Endothelial cell of umbilical vein (primary cell): ENCODE measurements around the gene IMPA2. TPM values are rescaled to one million over a fixed set of nuclear protein-coding genes. Genes with fewer than 3 reads are reported as not detected.

Experiments used
- BruUV-seq: library from RNA; stranded (reverse); fragments of 400-500 nt; replicated peaks from 2 replicates; lab custom pipeline; 2021; lab: Mats Ljungman, UMichigan
- CTCF ChIA-PET: fragments of 300-600, 350-600 bp; sonication (Branson Sonifier 250); formaldehyde crosslinking; loops from one replicate; lab custom pipeline; 2021; ENCODE audit warnings: antibody characterized with exemption, inconsistent platforms; lab: Charles Lee
- POLR2A ChIA-PET: fragments of 300-600, 350-600 bp; sonication (Branson Sonifier 250); formaldehyde crosslinking; loops from one replicate; lab custom pipeline; 2021; ENCODE audit warnings: antibody characterized with exemption, inconsistent platforms; lab: Charles Lee
- DNase-seq: peaks from one replicate; pipeline ENCODE4 v3.0.0-alpha.2; 2011; ENCODE audit warnings: low read depth, low spot score
- FAIRE-seq: peaks from 2 replicates; lab custom pipeline; 2011; peaks lifted over from hg19 to GRCh38; lab: Jason Lieb, UNC
- H2AFZ ChIP-seq: 2 replicates; pipeline ENCODE4 v1.6.0; 2012; ENCODE audit warnings: low read depth, low read length, control low read depth, inconsistent platforms
- H3K27ac ChIP-seq: 2 replicates; pipeline ENCODE4 v1.5.1; 2011; ENCODE audit warnings: low read depth, mild to moderate bottlenecking, control low read depth, low read length, moderate library complexity; ENCODE audit not compliant: insufficient read depth
- H3K27me3 ChIP-seq, 2 experiments: 2 replicates each; pipeline versions ENCODE4 v1.6.0 to v1.6.1; 2011; ENCODE audit warnings: low read length in 2 of 2, mixed read lengths in 1 of 2; ENCODE audit not compliant: control insufficient read depth in 2 of 2, insufficient read depth in 2 of 2
- H3K36me3 ChIP-seq, 2 experiments: 2 replicates in 1 of 2; 3 replicates in 1 of 2; pipeline ENCODE4 v1.5.1; 2011; ENCODE audit warnings: low read length in 2 of 2, mild to moderate bottlenecking in 1 of 2, moderate library complexity in 1 of 2; ENCODE audit not compliant: control insufficient read depth in 2 of 2, insufficient read depth in 2 of 2; ENCODE audit errors: extremely low read depth in 1 of 2
- H3K4me1 ChIP-seq: 3 replicates; pipeline ENCODE4 v1.5.1; 2011; ENCODE audit warnings: mild to moderate bottlenecking, low read length; ENCODE audit not compliant: control insufficient read depth, insufficient read depth; ENCODE audit errors: extremely low read depth
- H3K4me2 ChIP-seq: 2 replicates; pipeline ENCODE4 v1.6.1; 2011; ENCODE audit warnings: low read length, control low read depth, mixed read lengths; ENCODE audit not compliant: insufficient read depth
- H3K4me3 ChIP-seq, 3 experiments: fragments of 200-600 bp in 1 of 3; sonication (generic), shearing (Covaris generic) in 1 of 3; replicated peaks in 1 of 3; 2 replicates each; pipeline ENCODE4 v1.5.1; 2011 to 2016; ENCODE audit warnings: control low read depth in 3 of 3, low read length in 3 of 3, mild to moderate bottlenecking in 2 of 3, inconsistent platforms in 1 of 3, low read depth in 1 of 3, moderate library complexity in 1 of 3; ENCODE audit not compliant: insufficient read depth in 1 of 3
- H3K79me2 ChIP-seq: 2 replicates; pipeline ENCODE4 v1.6.0; 2012; ENCODE audit warnings: low read length, inconsistent platforms; ENCODE audit not compliant: control insufficient read depth, insufficient read depth
- H3K9ac ChIP-seq: replicated peaks from 2 replicates; pipeline ENCODE3; 2011; ENCODE audit warnings: low read length, control low read depth; ENCODE audit not compliant: insufficient read depth; ENCODE audit errors: extremely low read depth
- H3K9me1 ChIP-seq: replicated peaks from 3 replicates; pipeline ENCODE4 v1.6.0; 2011; ENCODE audit warnings: mild to moderate bottlenecking, low read length; ENCODE audit not compliant: control insufficient read depth, insufficient read depth; ENCODE audit errors: extremely low read depth
- H3K9me3 ChIP-seq: replicated peaks from 2 replicates; pipeline ENCODE4 v1.5.1; 2012; ENCODE audit warnings: low read length, inconsistent platforms; ENCODE audit not compliant: control insufficient read depth, insufficient read depth
- H4K20me1 ChIP-seq: replicated peaks from 2 replicates; pipeline ENCODE3; 2011; ENCODE audit warnings: mild to moderate bottlenecking, low read length; ENCODE audit not compliant: control insufficient read depth, insufficient read depth; ENCODE audit errors: extremely low read depth
- CTCF ChIP-seq, 2 donors: IDR thresholded peaks; 1 replicate in 1 of 2; 2 replicates in 1 of 2; pipeline ENCODE4 v1.5.1; 2011; ENCODE audit warnings: low read length in 2 of 2, mild to moderate bottlenecking in 2 of 2, moderate library complexity in 2 of 2, control low read depth in 1 of 2, inconsistent platforms in 1 of 2, low read depth in 1 of 2; ENCODE audit not compliant: insufficient read depth in 1 of 2; ENCODE audit errors: extremely low read depth in 1 of 2
- EZH2 ChIP-seq: IDR thresholded peaks from 2 replicates; pipeline ENCODE4 v1.6.1; 2012; ENCODE audit warnings: borderline replicate concordance, low read depth, mild to moderate bottlenecking, moderate library complexity, low read length, inconsistent platforms; ENCODE audit not compliant: severe bottlenecking
- FOS ChIP-seq: IDR thresholded peaks from 2 replicates; pipeline ENCODE4 v1.6.1; 2011; ENCODE audit warnings: mild to moderate bottlenecking, low read length, moderate library complexity, borderline replicate concordance; ENCODE audit not compliant: insufficient read depth
- GATA2 ChIP-seq: IDR thresholded peaks from 2 replicates; pipeline ENCODE4 v1.7.0; 2011; ENCODE audit warnings: low read depth, mild to moderate bottlenecking, moderate library complexity, mixed read lengths, low read length; ENCODE audit not compliant: insufficient read length, insufficient read depth
- JUN ChIP-seq: IDR thresholded peaks from 2 replicates; pipeline ENCODE4 v1.6.1; 2011; ENCODE audit warnings: borderline replicate concordance, low read depth; ENCODE audit not compliant: insufficient read length, insufficient read depth
- MAX ChIP-seq: IDR thresholded peaks from 2 replicates; pipeline ENCODE4 v1.6.1; 2011; ENCODE audit not compliant: insufficient read depth, insufficient read length
- MYC ChIP-seq: IDR thresholded peaks from one replicate; pipeline ENCODE4 v1.6.1; 2011; ENCODE audit warnings: mild to moderate bottlenecking, low read depth, low read length
- POLR2A ChIP-seq: IDR thresholded peaks from 2 replicates; pipeline ENCODE4 v1.6.1; 2012; ENCODE audit warnings: low read depth, mild to moderate bottlenecking, control low read depth, low read length
- POLR2AphosphoS5 ChIP-seq: IDR thresholded peaks from 2 replicates; pipeline ENCODE4 v1.6.1; 2012; ENCODE audit warnings: low read depth, mild to moderate bottlenecking, control low read depth, low read length, moderate library complexity; ENCODE audit not compliant: insufficient read depth
- dilution Hi-C: fragments of 300-500 bp; cut with MboI; formaldehyde crosslinking; loops from one replicate; pipeline ENCODE4 v1.15.0; 2019; ENCODE audit warnings: low sequenced_read_pairs; ENCODE audit not compliant: extremely low pct_ligation_motif_present
- intact Hi-C: fragments of 100-400 bp; cut with micrococcal nuclease; formaldehyde crosslinking; loops from one replicate; pipeline ENCODE4 v1.10.0; 2022
- polyA plus RNA-seq, 4 experiments: library from polyadenylated mRNA; depleted of rRNA in 3 of 4; stranded (reverse) in 3 of 4; unstranded in 1 of 4; fragments of >200 nt; gene quantifications; 2 replicates each; pipeline versions ENCODE4 v1.2.1 to v1.2.3, GENCODE V29; 2011 to 2012; ENCODE audit warnings: missing spikeins in 1 of 4
- total RNA-seq: library from RNA; stranded (reverse); gene quantifications from 2 replicates; pipeline ENCODE4 v1.2.3, GENCODE V29; 2021

Gene IMPA2
- total and polyA plus RNA-seq, 2 donors (not counting 3 experiments of a cell fraction or from before 2014, with no cell fraction given): 6.1 to 8.0 TPM

GRCh38 chr18:11997466-11997865, 16.2 kb downstream of the IMPA2 start:
- intact Hi-C loops: loop anchor here (5.0 kb wide), 1 partner anchor 145 kb away; the partner anchor contains the start of gene CHMP1B
- ChIA-PET POLR2A (no interaction called here), CTCF (interaction anchor here (1.0 to 10.9 kb wide), 6 partner anchors 7 to 262 kb away, joined by 3 to 717 read pairs (median 58); partner anchors contain the start of gene IMPA2)
- no peak for TF ChIP-seq CTCF (IDR thresholded peaks at IDR 0.05; ENCODE audit: extremely low read depth in 1 of 2, insufficient read depth in 1 of 2, low read depth in 1 of 2, low read length in 2 of 2)
- no peak for TF ChIP-seq POLR2AphosphoS5
- no peak for TF ChIP-seq POLR2A
- no peak for TF ChIP-seq EZH2
- peaks cover 6% of the 10 kb centered on the region for H3K4me1 ChIP-seq
- no peak for FAIRE-seq
- DNase-seq: no peak
- H3K79me2 ChIP-seq: no peaks in the 10 kb centered on the region
- no peaks in the 10 kb centered on the region for H3K27me3 ChIP-seq
- no peaks in the 10 kb centered on the region for H3K9me1 ChIP-seq
- H2AFZ ChIP-seq: no peak overlapping the region
- no peak overlapping the region for H3K4me3 ChIP-seq
- H3K27ac ChIP-seq: no peak overlapping the region
- H4K20me1 ChIP-seq: no peaks in the 10 kb centered on the region
- H3K36me3 ChIP-seq: no peaks in the 10 kb centered on the region
- no peaks in the 10 kb centered on the region for H3K9me3 ChIP-seq
- H3K9ac ChIP-seq: no peak overlapping the region
- BruUV-seq: no TSS peak
- H3K4me2 ChIP-seq: no peak overlapping the region
- dilution Hi-C loops: no loop called here

GRCh38 chr18:11998193-11998592, 16.9 kb downstream of the IMPA2 start:
- H3K79me2 ChIP-seq: no peaks in the 10 kb centered on the region
- H3K27ac ChIP-seq: no peak overlapping the region
- no peaks in the 10 kb centered on the region for H3K27me3 ChIP-seq
- dilution Hi-C loops (no loop called here), intact Hi-C loops (loop anchor here (5.0 kb wide), 1 partner anchor 146 kb away; the partner anchor contains the start of gene CHMP1B)
- H4K20me1 ChIP-seq: no peaks in the 10 kb centered on the region
- DNase-seq (no peak), FAIRE-seq (no peak)
- H3K36me3 ChIP-seq: no peaks in the 10 kb centered on the region
- no peaks in the 10 kb centered on the region for H3K9me3 ChIP-seq
- CTCF ChIA-PET: interaction anchor here (1.0 to 10.9 kb wide), 5 partner anchors 16 to 263 kb away, joined by 3 to 717 read pairs (median 72); partner anchors contain the start of gene IMPA2
- H3K9ac ChIP-seq: no peak overlapping the region
- no peak overlapping the region for H2AFZ ChIP-seq
- H3K4me3 ChIP-seq: no peak overlapping the region
- POLR2A ChIA-PET: no interaction called here
- no peaks in the 10 kb centered on the region for H3K9me1 ChIP-seq
- H3K4me1 ChIP-seq: peaks cover 6% of the 10 kb centered on the region
- no TSS peak for BruUV-seq
- TF ChIP-seq EZH2 (no peak), MYC (no peak), POLR2A (no peak), GATA2 (no peak), FOS (no peak), CTCF (IDR thresholded peaks at IDR 0.05; ENCODE audit: extremely low read depth in 1 of 2, insufficient read depth in 1 of 2, low read depth in 1 of 2, low read length in 2 of 2) (no peak), MAX (no peak), POLR2AphosphoS5 (no peak), JUN (no peak)
- H3K4me2 ChIP-seq: no peak overlapping the region
